Activated CD4-positive, alpha-beta T cell treated with anti-CD3 and anti-CD28 coated beads, Interleukin-2, amount 50 U/mL, for 16 hours (primary cell): ENCODE data around the gene GPRC5D.

ENCODE experiments used
- DNase-seq: peaks from one replicate; pipeline ENCODE4 v3.0.0-alpha.2; 2020

Gene GPRC5D

DNA sequence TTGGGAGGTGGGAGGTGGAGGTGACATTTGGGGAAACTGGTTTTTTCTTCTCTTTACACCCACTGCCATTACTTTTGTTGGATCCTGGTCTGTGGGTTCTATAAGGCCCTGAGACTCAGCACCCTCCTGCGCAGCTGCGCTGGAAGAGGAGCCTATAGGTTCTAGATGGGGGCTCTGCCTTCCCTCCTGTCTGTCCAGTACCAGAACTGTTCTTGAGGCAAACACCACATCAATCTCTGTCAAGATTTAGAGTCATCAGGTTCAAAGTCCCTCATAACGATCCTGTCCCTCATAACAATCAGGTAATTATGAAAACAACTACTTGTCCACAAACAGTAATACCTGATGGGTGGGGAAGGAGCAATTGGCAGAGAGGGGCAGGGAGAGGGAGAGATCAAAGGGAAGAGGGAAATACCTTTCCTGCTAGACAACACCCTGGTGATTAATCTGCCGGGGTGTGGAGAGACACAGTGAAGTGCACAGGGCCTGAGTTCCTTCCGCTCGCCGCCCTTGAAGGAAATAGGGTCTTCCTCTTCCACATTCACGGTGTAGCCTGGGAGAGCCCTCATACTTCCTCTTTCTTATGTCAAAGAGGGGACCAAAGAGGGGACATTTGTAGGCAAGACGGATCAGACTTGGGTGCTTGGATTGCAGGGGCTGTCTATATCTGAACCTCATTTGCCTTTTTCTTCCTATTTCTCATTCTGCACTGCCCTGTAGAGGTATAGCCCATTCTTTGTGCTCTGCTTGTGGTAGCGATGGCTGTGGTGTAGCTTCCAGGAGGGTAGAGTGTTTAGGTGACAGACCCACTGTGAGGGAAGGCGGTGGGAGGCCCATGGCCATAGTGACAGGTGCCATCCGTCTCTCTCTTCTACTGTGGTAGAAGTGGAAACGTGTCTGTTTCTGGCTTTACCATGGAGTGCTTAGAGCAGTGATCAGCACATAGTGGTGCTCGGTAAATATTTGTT is 48.0 kb downstream of the GPRC5D start:
- DNase-seq = no peak

DNA sequence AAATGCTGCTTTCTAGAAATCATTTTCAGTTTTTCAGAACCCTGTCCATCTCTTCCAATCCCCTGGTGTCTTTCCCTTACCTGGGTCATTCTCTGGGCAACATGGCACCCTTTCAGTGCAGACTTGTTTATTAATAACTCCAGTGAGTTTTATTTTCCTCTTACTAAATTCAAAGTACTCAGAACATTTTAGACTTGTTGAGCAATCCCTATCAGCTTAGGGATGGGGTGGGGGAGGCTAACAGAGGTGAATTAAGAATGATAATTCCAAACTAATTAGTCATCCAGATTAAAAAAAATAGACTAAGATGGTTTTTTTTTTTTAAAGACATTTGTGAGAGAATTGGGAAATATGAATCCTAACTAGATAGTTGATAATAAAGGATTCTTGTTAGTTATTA is 49.9 kb downstream of the GPRC5D start:
- DNase-seq = no peak

DNA sequence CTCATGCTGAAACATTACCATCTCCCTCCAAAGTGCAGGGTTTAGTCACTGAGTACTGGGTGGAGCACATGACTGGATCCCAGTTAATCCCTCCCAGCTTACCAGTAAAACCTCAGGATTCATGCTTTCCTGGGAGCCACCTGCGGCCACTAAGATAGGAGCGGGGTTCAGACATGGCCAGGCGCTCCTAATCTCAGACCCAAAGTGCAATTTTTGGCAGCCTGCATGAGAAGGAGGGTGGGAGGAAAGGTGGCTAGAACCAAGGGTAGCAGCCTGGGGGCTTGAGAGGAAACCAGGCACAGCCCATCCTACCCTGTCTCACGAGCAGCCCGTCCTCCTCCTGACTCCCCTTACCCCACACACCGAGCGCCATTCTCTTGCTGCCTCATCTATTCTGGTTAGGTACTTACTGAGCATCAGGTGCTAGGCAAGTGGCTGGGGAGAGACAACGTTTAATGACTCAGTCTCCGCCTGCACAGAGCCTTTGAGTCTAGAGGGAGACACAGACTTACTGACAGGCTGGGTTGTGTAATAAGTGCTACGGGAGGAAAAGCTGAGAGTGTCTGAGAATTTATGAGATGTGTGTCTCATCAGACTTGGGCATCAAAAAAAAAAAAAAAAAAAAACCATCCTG is 50.7 kb downstream of the GPRC5D start:
- peak; percentile 46 for DNase-seq

DNA sequence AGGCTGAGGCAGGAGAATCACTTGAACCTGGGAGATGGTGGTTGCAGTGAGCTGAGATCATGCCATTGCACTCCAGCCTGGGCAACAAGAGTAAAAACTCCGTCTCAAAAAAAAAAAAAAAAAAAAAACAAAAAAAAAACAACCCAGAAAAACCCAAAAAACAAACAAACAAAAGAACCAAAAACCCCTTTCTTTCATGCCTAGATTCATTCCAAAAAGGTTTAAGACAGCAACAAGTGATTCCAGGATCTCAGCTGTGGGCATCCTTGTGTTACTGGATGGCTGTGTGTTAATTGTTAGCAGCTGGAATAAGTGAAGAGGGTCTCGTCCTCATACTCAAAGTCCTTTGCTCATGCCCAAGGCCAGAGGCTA is 51.2 kb downstream of the GPRC5D start:
- DNase-seq = no peak

DNA sequence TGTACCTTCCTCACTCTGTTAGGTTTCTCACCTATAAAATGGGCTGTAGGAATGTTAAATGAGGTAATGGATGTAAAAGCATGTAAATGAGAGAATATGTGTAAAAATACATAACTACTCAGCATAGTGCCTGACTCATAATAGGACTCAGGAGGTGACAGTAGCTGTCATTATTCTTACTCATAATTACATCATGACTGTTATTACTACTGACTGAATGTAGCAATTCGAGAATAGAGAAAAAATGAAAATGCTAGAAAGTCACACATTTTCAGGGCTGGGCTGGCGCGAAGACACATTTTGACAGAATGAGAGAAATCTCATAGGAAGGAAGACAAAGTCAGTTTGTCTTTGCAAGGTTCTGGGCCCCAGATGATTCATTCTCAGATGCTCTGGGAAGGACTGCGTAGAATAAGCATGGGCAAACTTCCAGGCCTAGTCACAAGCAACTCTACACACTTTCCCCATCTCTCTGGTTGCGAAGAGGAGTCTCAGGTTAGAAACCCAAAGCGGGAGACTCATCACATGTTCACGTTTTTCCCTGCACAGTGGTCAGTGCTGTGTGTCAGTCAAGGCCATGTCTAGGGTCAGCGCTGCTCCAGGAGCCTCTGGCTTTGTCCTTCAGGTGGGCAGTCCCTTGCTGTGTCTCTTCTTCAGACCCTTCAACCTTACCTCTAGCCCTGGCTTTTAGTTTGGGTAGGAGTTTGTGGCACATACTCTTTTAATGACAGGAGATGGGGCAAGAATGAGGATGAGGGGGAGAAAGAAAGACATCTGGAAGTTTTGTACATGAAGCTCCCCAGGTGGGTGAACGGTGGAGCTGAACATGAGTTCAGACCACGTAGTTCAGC is 52.2 kb downstream of the GPRC5D start:
- peak; percentile 94 for DNase-seq

DNA sequence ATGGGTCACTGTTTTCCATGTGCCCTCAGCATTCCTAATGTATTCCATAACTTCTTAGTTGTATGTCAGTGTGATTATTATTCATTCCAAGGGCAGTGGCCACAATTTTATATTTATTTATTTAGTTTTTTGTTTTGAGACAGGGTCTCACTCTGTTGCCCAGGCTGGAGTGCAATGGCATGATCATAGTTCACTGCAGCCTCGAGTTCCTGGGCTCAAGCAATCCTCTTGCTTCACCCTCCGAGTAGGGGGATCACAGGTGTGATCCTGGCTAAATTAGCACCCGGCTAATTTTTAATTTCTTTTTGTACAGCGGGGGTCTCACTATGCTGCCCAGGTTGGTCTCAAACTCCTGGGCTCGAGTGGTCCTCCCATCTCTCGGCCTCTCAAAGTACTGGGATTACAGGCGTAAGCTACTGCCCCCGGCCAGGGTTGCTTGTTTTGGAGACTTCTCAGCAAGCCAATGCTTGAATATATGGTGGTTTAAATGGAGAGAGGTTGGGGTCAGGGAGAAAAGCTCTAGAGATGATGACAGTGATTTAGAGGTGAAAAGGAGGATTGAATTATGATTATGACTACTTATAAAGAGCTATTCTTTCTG is 53.0 kb downstream of the GPRC5D start:
- DNase-seq = no peak

DNA sequence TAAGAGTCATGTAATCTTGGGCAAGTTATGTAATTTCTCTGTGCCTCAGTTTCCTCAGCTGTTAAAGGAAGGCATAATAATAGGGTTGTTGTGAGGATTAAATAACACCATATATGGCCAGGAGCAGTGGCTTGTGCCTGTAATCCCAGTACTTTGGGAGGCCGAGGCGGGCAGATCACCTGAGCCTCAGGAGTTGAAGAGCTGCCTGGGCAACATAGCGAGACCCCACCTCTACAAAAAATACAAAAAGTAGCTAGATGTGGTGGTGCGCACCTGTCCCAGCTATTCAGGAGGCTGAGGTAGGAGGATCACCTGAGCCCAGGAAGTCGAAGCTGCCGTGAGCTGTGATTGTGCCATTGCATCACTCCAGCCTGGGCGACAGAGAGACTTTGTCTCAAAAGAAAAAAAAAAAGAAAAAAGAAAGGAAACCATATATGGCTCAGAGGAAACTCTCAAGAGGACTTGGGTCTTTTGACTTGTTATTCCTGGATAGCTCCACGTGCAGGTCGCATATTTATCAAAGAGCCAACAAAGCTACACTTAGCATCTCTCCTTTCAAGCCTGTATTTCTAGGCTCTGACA is 53.7 kb downstream of the GPRC5D start:
- DNase-seq = no peak

DNA sequence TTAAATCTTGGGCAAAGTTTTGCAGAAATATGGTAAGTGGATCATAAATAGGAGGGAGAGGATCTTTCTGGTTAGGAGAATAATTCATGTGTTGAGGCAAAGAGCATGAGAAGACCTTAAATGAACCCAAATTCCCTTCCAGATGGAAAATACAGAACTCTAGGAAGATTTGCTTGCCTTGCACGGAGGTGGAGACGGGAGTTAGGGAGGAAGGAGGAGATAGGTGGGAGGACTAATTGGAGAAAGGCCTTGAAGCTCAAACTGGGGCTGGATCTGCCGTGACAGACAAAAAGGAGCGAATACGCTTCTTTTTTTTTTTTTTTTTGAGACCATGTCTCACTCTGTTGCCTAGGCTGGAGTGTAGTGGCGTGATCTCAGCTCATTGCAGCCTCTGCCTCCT is 54.7 kb downstream of the GPRC5D start:
- no peak for DNase-seq

DNA sequence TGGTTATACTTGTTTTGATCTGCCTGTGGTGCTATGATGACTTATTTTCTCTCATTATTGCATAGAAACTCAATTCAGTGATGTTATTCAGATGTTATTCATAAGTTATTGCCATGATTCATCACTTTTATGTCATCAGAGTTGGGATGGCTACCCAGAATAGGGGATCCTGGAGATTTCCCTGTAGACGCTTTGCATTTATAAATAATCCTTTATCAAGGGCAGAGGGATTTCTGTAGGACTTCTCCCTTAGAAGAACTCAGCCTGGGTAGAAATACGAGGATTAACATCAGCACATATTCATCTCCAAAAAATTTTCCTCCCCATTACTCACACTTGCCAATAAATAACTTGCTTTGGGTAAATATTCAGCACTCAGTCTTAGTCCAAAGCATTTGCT is 55.7 kb downstream of the GPRC5D start:
- no peak for DNase-seq

DNA sequence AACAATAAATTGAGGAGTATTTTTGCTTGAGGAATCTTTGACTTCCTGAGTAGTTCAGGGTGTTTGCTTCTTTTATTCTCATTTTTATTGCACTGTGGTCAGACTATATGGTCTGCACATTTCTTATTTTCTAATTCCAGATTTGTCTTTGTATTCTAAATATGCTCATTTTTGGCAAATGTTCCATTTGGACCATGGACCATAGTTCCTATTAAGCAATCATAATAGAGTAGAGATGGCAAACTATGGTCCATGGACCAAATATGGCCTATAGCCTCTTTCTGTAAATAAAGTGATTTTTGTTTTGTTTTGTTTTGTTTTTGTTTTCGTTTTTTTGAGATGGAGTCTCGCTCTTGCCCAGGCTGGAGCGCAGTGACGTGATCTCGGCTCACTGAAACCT is 58.5 kb downstream of the GPRC5D start:
- DNase-seq = no peak

DNA sequence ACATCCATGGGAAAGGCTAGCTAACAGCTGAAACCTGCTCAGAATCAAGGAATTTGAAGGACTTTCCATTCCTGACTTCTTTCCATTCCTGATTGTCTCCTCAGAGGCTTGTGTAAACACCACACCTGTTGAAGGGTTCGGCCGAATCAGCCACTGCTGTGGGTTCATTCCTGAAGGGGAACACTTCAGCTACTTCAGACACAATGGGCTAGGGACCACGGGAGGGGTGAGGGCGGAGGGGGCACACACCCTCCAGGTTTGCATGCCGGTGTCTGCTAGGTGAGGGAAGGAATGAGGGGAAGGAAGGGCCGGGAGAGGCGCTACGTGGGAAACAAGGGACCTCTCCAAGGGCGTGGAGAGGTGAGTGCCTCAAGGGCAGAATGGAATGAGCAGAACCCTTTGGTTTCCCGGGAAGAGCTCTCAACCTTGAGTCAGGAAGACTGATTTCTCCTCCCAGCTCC is 59.3 kb downstream of the GPRC5D start:
- no peak for DNase-seq

DNA sequence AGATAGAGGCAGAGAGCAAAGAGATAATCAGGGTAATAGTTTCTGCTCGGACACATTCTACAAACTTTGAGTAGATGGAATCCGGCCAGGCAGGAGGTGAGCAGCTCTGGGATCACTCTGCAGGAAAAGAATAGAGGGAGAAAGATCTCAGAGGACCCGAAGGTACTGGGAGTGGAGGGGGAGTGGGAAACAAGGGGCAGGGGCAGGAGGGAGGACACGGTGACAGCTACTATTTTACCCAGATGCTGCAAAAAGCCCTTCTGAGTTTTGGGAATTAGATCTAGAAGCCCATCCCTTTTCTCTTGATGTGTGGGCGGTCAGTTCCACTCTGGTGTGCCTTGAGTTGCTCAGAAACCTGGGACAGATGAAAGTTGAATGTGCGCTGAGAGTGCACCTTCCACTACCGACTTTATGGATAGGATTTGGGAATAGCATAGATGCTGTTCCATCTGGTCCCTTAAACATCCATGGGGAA is 60.1 kb downstream of the GPRC5D start:
- no peak for DNase-seq

DNA sequence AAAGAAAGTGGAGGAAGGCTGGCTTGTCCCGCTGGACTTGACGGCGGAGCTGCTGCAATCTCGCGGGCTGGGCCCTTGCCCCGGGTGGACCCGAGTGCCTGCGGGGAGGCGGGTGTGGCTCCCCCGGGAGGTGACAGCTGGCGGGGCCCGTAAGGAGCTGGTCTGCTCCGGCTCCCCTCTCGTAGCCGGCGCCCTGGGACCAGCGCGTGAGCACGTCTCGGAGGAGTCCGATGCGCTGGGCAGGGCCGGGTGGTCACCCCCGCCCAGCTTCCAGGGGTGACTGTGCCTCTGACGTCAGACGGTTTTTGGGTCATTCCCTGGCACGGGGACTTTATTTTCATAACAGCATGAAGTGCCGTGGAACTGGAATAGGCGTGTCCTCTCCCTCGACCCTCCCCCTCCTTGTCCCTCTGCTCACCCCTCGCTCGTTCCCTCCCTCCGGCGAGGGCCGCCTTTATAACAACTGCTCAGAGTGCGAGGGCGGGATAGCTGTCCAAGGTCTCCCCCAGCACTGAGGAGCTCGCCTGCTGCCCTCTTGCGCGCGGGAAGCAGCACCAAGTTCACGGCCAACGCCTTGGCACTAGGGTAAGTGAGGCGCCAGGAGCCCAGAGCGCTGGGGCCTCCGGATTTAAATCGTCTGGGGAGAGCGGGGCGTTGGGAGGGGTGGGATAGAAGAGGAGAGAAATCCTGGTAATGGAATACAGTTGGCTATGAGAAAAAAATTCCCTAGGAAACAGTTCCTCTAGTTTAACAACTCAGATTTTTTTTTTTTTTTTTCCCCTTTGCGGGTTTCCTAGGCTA is 60.7 kb downstream of the GPRC5D start, which contains the start of gene GPRC5A:
TSS of gene GPRC5A (plus strand) at position 483 of the 801 bp plus-strand sequence. CDS start 16,688 bp downstream, outside the sequence.
- DNase-seq = peak; percentile 25
